GM18499 (cell line): ENCODE data around the gene HAGH.
A peak's percentile ranks its signal among the peaks of the same experiment; 100 is the strongest.

Experiments
- ATAC-seq: cut with Tn5 transposase; IDR thresholded peaks from one replicate; pipeline ENCODE4 v1.9.1; 2021; ENCODE audit warnings: moderate number of reproducible peaks; ENCODE audit not compliant: insufficient read depth, unreplicated experiment

The HAGH gene

DNA sequence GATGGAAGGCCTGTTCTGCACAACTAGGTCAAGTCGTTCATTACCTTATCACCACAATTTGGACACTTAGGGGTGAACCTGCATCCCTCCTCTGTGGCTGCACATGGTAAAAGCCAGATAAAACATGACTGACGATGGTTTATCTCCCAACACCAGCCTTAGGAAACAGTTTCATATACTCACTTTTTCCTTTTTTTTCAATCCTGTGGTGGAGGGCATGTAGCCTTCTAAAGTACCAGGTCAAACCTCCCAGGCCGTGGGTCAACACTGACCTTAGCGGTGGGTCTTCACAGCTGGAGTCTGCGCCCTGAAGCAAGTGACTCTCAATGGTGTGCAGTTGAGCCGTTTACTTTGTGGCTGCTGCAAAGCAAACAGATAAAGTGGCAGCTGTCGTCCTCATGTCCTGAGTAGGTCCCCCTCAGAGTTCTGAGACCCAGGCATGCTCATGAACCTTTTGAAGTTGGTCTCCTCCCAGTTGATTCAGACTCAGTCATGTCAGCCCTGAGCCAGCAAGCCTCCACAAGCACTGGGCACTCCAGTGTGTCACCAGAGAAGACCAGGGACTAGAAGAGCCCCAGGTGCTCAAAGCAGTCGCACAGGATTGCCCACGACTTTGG, 6.3 kb upstream of the HAGH start:
- ATAC-seq: no peak

DNA sequence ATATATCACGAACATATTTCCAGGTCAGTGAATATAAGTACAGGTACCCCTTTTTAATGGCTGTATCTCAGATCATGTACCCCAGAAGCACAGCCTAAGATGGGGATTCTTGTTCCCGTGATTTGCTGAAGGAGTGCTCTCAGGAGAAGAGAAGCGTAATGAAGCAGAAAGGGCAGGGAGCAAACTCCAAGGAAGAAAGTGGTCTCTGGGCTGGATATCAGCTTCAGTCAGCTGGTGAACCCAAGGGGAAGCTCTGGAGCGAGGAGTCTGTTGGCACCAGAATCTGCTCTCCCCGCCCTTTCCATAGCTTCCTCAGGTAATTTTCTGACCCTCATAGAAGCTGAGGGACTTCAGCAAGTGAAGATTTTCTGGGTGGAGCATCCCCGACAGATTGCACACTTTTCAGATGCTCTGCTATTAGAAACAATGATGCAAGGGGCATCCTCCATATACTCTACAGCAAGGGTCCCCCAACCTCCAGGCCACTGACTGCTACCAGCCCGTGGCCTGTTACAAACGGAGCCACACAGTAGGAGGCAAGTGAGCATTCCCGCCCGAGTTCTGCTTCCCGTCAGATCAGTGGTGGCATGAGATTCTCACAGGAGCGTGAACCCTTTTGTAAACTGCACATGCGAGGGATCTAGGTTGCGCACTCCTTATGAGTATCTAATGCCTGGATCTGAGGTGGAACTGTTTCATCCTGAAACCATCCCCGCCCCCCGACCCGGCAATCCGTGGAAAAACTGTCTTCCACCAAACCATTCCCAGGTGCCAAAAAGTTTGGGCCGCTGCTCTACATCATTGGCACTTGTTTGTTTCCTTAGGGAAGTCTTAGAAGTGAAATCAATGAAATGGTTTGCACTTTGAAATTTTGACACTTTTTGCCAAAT, 4.8 kb upstream of the HAGH start:
- no peak for ATAC-seq

DNA sequence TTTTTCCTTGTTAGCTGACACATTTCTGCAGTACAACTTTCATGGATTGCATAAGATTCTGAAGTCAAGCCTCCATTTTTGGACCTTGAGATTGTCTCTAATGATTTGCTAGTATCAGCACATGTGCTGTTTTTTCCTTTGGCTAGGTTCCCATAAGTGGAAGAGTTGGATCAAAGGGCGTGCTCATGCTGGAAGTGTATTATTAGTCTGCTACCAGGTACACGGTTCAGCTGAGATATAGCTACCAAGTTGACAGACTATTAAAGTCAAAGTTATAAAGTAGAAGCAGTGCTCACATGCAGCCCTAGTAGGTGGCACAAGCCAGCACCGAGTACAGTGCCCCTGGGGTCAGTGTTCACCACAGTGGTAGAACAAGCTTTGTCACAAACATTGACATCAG, 3.6 kb upstream of the HAGH start:
- no peak for ATAC-seq

DNA sequence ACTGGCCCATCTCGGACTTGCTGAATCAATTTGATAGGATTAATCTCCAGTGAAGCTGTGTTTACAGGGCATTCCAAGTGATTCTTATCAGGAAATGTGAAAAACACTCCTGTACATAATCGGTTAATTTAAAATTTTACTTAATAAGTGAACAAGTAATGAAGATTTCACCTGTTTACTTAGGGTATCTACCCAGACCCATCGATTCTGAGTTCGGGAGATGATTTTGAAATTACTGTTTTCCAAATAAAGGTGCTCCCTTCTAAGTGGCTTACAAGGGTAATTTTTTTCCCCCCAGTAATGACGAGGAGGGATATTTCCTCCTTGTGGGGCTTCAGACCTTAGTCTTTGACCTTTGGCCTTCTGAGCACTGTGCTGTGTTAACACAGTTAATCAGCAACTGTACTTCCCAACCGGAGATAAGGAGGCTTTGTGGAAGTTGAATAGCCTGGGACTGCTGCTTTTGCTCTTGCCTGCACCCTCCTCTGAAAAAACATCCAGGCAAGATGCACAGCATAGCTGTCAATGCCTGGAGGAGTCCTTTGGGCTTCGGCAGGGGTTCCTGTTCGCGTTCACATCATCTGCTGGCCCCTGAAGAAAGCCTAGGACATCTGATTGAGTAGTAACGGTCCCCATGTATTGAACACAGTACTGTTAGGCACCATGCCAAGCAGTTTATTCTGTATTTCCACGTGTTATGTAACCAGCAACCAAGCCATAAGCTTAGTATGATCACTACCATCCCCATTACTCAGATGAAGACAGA, 2.2 kb upstream of the HAGH start:
- no peak for ATAC-seq

DNA sequence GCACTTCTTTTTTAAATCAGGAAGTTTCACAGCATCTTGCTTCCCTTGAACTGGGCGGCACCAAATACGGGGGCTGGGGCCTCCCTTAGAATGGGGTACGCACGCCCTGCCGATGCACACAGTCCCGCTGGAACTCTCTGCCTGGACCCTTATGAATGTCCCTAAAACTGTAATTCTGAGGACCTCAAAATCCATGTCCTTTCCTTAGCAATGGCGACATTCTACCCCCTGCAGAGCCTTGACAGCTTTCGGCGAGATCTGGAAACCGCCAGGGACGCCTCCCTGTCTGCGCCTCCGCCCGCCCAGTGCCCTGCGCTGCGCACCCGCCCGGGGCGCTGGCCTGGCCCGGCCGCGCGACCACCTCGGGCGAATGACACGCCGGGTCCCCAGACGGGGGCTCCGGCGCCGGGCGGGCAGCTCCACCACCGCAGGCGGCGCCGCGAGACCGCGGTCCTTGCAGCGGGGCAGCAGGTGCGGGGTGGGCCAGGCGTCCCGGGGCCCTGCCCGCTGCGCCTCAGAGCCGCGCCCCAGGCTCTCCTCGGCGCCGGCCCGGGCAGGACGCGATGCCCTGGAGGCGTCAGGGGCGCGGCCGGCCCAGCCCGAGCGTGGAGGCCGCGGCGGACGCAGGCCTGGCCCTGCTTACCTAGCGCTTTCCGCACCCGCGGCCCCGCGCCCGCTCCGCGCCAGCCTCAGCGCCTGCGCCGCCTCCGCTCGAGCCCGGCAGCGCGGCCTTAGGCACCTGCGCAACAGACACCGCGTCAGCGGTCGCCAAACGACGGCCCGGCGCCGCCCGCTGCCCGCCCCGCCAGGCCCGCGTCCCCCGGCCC, 548 bp downstream of the HAGH start:
- ATAC-seq: peak; percentile 29

DNA sequence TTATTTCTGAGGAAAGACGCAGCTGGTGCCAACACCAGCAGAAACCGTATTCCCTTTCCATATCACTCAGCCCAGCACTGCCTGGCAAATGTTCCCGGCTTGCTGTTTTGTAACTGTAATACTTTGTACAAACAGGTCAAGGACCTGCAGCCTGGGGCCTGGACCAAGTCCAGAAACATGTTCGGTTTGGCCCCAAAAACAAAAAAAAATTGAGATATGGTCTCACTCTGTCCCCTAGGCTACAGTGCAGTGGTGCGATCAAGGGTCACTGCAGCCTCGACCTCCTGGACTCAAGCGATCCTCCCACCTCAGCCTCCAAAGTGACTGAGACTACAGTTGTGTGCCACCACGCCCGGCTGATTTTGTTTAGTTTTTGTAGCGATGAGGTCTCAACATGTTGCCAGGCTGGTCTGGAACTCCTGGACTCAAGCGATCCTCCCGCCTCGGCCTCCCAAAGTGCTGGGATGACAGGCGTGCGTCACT, 1.2 kb downstream of the HAGH start:
- ATAC-seq: no peak

DNA sequence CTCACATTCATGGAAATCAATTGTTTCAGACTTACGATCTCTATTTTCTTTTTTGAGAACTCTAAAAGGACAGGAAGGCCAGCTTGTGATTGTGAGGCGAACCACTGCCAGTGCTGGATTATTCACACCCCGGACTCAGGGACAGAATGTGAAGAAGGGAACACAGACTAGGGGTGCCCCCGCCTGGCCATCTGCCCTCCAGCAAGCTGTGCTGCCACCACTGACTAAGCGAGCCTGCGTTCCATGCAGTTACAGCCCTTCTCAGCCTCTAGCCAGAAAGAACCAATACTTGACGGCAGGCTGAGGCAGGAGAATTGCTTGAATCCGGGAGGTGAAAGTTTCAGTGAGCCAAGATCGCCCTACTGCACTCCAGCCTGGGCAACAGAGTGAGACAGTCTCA, 2.8 kb downstream of the HAGH start:
- no peak for ATAC-seq

DNA sequence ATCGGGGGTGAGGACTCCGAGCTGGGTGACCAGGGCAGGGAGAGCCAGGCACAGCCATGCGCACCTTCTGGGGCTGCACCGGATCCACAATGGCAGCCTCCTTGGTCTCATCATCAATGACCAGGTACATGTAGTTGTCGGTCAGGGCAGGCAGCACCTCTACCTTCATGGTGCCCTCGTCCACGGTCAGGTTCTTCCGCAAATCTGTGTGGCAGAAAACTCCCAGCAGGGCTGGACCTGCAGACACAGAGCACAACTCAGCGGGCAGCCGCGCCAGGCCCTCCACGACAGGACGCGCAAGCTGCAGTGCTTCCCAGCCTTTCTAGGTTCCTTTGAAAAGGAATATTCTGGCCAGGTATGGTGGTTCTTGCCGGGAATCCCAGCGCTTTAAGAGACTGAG, 3.8 kb downstream of the HAGH start:
- ATAC-seq: no peak

DNA sequence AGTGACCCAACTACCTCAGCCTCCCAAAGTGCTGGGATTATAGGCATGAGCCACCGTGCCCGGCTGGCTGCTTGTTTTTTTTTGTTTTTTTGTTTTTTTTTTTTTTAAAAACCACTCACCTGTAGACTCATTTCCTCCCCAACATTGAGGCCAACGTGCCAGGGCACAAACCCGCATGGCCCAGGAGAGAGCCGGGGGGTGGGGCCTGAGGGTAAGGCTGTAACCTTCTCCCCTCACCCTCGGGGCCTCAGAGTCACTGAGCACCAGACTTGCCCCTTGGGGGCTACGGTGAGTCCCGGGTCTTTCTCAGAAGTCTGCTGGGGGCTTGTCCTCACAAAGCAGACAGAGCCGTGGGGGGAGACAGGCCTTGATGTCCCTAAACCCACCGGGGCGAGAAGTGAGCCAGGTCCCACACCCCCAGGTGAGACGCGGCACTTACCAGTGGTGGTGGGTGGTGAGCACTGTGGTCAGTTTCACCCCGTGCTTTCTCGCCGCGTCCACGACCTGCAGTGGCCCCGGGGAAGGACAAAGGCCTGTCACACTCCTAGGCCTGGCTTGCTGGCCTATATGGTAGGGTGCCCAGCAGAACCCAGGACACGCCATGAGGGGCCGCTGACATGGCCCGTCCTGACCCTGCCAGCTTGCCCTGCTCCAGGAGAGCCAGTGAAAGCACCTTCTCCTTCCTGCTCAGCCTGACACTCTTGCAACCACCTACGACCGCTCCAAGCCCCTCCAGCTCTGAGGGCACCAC, 4.6 kb downstream of the HAGH start:
- no peak for ATAC-seq

DNA sequence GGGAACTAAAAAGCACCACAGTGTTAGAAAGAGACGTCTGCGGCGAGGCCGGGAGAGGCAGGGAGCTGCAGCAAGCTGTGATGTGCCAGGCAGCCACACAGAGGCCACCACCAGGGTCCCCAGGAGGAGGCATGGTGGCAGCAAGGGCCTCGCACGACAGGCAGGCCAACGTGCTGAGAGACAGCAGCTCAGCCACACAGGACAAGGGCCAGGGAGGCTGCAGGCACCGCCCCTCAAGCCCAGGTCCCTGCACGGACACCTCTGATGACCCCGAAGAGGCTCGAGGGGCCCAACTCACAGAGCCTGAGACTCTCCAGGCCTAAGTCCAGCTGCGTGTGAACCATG, 5.7 kb downstream of the HAGH start:
- no peak for ATAC-seq

DNA sequence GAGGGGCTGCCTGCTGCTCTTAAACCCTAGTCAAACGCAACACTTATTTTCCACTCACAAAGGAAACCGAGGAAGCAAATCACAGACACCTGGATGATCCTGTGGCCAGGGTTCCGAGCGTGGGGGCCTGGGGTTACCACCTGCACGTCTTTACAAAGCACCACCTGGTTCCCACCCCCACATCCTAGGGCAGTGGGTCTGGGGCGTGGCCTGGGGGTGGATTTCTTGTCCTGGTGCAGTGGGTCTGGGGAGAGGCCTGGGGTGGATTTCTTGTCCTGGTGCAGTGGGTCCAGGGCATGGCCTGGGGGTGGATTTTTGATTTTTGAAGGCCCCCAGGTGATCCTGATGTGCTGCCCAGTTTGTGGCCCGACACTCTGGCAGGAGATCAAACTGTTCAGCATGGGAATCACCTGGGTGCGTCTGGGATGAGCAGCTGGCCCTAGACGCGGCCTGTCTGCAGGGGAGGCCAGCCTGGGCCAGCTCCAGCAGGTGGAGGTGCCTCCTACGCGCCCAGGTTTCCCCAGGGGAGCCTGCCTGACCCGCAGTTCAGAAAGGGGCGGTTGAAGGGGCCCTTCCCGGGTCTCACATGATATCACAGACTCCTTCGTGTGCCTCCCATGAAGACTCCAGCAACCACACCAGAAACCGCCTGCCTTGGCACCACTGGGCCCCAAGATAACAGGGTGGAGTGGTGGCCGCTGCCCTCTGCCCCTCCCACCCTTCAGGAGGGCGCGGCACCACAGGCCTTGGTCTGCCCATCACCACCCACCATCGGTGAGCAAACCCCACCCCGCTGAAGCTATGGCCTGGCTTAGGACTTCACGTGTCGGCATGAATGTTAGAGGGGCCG, 6.3 kb downstream of the HAGH start:
- no peak for ATAC-seq

DNA sequence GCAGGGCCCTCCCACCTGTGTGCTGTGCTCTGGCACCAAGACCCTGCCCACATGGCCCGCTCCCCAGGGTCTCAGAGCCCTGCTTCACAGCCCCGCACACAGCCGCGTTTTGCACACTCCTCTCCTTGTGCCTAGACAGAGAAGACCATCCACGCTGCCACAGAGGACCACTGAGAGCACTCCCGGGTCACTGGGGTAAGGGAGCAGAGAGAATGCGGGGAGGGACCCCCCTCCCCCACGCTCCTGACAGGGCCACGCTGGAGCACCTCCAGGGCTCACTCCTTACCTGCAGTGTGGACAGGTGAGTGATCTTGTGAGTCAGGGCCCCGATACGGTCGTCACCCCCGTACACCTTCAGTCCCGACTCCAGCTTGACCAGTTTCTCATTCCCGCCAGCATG, 7.0 kb downstream of the HAGH start:
- no peak for ATAC-seq

DNA sequence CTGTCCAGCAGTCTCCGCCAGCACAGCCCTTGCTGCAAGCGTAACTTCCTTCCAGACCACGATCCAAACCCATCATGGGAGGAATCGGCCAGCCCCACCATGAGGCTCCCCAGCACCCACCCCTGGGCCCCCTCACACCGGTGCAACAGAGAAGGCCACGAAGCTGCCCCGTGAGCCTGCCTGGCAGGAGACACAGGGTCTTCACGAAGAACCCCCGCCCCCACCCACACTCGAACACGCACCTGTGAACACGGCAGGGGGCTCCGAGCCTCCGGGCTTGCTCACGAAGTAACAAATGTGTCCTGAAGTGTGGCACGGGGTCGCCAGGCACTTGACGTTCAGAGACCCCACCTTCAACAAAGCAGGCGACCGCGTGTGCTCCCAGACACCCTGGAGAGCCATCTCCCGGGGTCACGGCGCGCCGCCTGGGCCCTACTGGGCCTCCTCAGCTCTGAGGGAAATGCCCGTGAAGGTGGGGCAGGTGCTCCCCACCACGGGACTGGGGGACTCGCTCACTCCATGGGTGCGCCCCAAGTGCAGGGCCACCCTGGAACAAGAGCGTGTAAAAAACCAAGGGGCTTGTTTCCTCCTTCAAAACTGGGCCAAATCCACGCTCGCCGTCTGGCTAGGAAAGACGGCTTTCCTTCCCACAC, 7.6 kb downstream of the HAGH start:
- ATAC-seq: no peak

DNA sequence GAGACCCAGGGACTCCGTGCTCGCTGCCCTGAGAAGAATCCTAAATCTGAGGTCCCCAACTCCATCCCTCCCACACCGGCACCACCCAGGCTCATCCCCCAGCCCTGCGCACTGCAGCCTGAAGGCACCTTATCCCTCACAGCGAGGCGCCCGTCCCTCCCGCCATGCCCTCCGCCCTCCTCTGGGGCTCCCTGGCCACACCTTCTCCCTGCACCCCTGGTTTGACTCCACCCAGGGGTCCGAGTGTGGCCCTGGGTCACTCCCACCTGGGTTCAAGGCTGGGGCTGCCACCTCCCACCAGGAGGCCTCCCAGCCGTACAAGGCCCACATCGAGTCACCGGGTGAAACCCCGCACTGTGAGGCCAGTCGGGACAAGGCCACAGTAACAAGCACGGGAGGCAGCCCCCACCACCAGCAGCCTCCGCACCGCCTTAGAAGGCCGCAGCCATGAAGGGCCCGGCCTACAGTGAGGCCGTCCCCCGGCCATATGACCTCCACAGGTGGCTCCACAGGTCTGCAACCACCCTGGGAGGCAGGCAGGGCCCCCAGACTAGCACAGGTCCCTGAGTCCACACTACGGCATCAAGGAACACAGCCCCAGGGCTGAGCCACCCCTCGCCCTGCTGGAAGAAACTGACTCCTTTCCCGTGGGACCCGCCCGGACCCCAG, 8.3 kb downstream of the HAGH start:
- ATAC-seq: no peak

DNA sequence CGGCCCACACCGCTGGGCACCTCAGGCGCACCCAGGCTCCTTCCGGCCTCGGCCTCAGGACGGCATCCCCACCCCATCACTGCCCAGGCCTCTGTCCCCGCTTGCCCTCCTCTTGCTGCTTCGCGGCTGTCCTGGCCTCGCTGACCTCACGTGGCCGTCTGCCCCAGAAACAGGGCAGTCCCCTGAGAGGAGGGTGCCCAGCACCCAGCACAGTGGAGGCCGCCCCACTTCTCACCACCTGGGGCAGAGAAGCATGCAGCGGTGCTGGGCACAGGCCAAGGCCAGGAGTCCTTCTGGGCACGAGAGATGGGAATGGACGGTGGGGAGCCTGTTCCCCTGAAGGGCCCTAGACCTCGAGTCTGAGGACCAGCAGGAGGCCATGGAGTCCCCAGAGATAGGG, 8.9 kb downstream of the HAGH start:
- ATAC-seq: no peak

DNA sequence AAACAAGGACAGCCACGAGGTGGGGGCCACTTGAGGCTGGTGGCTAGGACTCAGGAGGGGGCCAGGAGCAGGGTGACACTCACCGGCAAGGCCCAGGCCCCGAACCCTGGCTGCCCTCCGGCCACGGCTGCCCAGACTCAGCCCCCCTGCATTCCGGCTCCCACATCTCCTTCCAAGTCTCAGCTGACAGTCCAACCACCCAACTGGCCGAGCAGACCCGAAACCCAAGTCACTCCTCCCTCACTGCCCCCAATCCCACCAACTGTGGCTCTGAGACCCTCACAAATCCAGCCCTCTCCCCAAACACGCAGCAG, 9.4 kb downstream of the HAGH start:
- ATAC-seq: no peak

DNA sequence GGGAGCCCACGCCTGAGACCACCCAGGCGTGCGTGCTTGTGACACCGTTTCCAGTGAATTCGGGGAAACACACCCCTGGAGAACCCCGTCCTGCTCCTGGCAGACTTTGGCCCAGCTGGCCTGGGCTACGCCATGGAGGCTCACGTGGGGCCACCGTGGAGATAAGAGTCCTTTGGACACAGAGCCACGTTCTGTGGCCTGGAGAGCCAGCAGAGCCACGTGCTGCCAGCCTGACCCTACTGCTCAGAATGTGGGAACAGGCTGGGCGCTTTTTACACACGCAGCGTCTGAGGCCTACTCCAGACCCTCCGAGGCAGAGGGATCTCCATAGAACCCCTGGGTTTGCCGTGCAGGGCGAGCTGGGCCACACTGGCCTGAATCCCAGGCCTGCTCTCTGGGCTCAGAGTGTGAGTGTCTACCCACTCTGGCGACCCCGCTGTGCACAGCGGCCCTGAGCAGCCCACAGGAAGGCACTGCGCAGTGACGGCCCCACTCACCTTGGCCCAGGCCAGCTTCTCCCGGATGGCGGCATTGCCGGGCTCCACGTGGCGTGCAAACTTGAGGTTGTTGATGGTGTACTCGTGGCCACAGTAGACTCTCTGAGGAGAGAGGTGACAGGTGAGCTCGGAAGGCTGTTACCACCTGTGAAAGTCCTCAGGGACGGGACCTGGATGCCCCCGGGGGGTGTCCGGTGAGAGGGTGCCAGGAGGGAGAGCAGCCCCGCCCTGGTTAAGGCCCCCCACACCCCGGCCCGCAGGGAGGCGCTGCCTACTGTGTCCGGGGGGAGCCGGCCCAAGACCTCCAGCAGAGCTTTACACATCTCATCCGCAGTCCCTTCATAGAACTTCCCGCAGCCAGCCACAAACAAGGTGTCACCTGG, 10.0 kb downstream of the HAGH start:
- ATAC-seq: no peak
